HG03442 (cell line): Measurements from ENCODE around the gene SUSD1.

Experiments used
- ATAC-seq: cut with Tn5 transposase; IDR thresholded peaks from one replicate; pipeline ENCODE4 v1.9.1; 2021; ENCODE audit warnings: mild to moderate bottlenecking, moderate library complexity; ENCODE audit not compliant: unreplicated experiment

Gene SUSD1

GRCh38 chr9:112072721-112073638, 102.1 kb downstream of the SUSD1 start:
- ATAC-seq = no peak

GRCh38 chr9:112069318-112070169, 105.6 kb downstream of the SUSD1 start:
- peak; percentile 65 for ATAC-seq

DNA sequence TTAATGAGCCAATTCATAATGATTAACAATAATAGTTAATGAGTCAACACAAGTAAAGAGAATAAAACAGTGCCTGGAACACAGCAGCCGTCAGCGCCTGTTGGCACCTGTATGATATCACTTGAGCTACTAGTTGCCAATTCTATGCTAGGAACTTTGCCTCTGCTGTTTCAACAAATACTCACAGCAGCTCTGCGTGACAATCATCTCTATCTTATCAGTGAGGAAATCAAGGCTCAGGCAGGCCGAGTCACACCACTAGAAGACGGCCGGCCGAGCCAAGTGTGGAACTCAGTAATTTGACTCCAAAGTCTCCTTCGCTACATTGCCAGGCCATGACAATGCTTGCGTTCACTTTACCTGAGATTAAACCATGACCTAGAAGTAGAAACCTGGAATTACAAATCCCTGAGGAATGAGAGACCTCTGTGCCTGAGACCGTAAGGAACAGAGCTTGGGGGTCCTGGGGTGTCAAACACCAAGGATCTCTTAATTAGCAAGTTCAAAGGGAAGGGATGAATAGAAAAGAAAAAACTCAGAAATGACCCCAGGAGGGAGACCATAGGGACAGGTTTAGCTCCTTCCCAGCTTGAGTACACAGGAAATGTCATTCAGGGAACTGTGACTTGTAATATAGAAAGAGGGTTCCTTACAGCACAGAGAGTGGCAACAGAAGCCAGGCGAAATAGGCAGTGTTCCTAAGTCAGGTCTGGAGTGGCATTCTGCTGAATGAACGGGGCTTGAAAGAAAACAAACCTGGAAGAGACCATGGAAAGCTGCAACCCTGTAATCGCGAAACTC, 109.1 kb downstream of the SUSD1 start:
- no peak for ATAC-seq

DNA sequence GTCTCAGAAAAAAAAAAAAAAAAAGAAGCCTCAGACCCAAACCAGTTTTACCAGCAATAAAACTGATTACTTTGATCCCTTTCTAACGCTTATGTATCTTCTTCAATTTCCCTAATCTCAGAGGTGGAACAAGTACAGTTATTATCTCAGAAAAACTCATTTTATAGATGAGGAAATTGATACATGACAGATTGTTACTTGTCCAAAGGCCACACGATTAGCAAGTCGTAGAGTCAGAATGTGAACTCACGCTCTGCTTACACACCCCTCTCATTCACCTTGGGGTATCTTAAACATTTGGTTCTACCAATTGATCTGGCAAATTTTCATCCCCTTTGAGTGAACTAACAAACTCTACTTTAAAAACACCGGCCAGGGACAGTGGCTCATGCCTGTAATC, 110.2 kb downstream of the SUSD1 start:
- no peak for ATAC-seq

GRCh38 chr9:112063586-112063985, 111.5 kb downstream of the SUSD1 start:
- ATAC-seq = no peak

DNA sequence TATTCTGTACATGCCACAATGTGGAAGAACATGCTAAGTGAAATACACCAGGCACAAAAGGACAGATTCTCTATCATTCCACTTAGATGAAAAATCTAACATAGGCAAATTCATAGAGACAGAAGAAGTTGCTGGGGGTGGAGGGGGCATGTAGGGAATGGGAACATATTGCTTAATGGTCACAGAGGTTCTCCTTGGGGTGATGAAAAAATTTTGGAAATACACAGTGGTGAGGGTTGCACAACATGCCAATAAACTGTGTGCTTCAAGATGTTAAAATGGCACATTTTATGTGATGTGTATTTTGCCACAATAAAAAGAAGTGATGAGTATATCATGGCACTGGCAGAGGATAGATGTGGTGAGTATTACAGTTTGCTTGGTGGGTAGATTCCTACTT, 111.9 kb downstream of the SUSD1 start:
- ATAC-seq = no peak

DNA sequence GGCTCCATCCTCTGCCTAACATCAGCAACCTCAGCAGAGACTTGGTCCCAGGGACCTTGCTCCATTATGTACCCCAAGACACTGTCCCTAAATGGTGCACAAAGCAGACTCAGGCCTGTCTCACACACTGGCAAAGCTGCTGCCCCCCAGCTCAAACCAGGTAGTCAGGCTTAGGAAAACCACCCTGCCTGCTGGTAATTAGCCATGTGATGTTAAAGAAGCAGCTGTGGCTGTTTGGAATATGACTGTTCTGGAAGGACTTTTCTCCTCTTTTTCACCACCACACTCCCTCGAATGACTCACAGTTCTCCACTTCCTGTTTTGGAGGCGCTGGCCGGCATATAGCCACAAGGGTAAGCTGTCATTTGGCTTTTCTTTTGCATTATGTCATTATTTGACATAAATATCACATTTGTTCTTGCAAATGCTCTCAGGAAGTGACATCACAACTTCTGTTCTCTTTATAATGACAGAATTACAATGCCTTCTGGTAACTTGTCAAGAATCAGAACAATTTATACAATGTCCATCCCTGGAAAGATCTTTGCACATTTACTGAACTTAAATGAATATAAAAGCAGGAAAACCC, 113.9 kb downstream of the SUSD1 start:
- peak; percentile 71 for ATAC-seq

GRCh38 chr9:112059966-112060320, 115.2 kb downstream of the SUSD1 start:
- ATAC-seq = no peak

DNA sequence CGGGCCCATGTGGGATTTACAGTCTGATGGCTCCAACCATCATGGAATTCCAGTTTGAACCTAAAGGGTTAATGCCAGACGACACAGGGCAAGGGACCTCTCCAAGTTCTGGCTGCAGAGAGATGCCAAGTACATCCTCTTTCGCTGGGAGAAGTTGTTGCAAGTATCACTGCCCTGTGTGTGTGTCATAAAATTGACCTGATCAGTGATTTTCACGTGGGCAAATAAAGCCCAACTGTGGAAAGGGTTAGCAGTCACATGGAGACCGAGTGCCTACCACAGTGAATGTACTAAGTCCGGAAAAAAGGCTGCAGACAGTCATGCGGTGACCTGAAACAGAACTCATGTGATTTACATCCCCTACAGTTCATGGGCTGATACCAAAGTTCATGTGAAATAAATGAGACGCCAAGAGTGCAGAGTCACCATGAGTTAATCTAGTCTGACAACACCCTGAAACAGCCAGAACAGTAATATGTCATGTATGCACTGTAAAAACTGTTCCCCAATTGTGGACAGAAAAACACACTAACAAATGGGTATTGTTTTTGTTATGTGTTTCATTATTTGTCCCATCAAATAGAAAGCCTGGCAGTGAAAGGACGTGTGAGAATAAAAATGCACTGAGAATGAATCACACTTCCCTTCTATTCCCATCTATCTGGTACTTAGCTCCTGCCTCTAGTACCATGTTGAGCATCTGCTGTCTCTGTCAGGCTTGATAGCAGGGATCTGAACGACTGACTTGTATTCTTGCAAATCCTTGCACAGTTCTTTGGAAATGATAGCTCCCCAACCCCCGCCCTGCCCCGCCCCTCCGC, 115.7 kb downstream of the SUSD1 start:
- ATAC-seq = peak; percentile 40

- ATAC-seq = no peak
Measured at GRCh38 chr9:112056996-112057395, 118.1 kb downstream of the SUSD1 start.

- no peak for ATAC-seq
Measured at GRCh38 chr9:112054916-112055315, 120.2 kb downstream of the SUSD1 start.

- ATAC-seq = no peak
Measured at GRCh38 chr9:112051812-112052211, 123.3 kb downstream of the SUSD1 start.

DNA sequence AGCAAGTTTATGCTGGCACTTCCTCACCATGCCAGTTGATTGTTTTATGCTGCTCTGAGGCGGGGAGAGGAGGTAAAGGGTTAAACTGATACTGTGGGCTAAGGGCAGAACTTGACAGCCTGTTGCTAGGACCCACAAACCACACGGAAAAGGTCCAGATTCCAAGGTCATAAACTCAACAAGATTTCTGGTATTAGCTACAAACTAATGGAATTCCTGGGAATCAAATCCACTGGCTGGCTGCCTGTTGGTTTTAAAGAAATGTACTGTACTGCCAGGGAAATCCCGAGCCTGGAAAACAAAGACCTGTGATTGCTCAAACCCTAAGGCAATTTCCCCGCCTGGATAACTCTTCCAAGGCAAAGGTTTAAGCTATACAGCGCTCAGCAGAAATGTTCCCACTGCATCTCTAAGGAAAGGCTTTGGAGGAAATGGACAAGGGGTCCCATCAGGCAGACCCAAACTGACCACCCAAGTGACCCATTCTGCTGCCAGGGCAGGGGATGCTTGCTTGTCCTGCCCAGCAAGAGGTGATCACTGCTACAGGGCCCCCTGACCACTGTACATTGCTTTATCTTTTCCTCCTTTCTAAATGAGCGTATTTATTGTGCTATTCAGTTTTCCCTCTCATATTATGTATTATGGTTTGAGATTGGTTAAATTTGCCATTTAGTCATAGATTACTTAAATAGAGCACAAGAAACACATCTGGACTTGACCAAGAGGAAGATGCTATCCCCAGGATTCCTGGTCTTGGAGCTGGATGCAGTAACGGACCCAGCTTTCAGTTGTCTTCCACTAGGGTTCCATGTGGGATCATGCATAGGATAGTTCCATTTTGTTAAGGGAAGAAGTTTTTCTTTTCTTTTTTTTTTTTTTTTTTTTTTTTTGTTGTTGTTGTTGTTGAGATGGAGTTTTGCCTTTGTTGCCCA, 124.3 kb downstream of the SUSD1 start:
- no peak for ATAC-seq

DNA sequence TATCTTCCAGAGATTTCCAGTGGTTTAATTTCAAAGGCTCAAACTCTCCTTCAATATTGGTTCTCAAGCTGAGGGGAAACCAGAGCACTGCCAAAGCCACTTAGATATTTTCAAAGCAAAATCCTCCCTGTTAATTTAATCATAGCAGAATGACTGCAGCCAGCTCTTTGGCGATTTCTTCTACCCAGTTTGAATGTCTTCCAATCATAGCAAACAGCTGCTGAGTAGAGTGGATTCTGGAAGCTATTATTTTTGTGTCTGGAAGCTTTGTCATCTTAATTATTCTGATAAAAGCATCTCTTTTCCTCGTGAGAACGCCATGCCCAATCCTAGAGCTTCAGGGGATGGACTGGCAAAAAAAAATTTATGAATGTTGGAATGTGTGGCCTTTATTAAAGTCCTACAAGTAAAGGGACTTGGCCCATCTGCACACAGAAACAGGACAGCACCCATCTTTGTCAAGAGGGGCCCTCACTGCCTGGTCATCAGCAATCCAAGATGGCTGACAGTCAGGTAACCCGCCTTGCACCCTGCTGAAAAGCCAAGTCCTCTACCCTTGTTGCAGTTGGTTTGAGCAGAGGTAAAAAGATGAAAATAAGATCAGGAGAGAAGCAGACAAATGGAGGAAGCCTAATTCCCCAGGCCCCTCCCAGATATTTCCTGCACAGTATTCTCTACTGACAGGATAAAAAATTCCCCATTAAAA, 125.1 kb downstream of the SUSD1 start:
- ATAC-seq = no peak

- ATAC-seq = no peak
Measured at GRCh38 chr9:112048924-112049691, 126.0 kb downstream of the SUSD1 start.

DNA sequence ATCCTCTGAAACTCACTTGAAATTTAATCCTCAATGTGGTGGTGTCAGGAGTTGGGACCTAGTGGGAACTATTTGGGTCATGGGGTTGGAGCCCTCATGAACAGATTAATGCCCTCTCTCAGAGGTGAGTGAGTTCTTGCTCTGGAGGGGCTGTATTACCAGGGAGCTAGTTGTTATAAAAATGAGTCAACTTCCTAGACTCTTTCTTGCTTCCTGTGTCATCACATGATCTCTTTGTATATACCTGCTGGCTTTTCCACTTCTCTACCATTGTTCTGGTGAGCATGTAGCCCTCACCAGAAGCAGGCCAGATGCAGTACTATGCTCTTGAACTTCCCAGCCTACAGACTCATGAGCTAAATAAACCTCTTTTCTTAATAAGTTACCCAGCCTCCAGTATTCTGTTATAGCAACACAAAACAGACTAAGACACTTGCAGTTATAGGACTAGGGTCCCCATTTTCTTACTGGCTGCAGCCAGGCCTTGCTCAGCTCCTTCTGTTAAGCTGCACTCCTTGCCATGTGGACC, 127.5 kb downstream of the SUSD1 start:
- ATAC-seq = no peak

DNA sequence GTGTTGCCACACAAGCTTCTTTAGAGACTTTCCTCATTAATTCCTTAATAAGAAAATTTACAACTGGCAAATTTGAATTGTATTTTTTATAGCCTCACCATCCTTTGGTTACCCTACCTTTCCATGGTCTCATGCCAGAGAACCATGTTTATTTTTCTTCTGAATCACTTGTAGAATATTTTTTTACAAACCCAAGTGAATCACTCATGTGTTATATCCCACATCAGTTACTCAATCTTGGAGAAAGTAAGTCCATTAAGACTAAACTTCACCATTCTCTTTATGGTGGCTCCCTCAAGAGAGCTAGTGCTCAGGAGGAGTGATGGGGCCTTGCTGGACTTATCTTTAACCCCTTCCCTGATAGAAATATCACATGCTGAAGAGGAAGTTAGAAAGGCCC, 128.9 kb downstream of the SUSD1 start:
- no peak for ATAC-seq
